ENCODE measurements around the gene GATA6.
"Not testable (repeated sequence)": the region's sequence is repeated elsewhere in the genome, so short reads cannot be mapped to it uniquely, and the experiment has no call there.

The GATA6 gene

DNA sequence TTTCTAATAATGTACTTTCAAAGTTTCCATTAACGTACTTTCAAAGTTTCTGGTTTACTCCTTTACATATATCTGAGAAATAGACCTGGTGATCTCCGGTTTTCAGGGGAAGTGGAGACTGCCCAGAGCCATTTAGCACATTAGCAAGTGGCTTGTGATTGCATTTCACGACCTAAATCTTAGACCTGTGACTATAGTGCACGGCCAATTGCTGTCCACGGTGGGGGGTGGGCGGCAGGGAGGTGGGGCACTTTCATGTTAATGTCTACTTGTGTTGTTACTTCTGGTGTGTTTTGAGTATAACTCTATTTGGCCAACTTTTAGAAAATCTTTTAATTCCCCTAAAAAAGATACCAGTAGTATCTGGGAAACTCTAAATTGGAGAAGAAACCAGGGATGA is 11.3 kb downstream of the GATA6 start:
- no peak for DNase-seq (ENCODE audit: low read depth in 2 of 2)

DNA sequence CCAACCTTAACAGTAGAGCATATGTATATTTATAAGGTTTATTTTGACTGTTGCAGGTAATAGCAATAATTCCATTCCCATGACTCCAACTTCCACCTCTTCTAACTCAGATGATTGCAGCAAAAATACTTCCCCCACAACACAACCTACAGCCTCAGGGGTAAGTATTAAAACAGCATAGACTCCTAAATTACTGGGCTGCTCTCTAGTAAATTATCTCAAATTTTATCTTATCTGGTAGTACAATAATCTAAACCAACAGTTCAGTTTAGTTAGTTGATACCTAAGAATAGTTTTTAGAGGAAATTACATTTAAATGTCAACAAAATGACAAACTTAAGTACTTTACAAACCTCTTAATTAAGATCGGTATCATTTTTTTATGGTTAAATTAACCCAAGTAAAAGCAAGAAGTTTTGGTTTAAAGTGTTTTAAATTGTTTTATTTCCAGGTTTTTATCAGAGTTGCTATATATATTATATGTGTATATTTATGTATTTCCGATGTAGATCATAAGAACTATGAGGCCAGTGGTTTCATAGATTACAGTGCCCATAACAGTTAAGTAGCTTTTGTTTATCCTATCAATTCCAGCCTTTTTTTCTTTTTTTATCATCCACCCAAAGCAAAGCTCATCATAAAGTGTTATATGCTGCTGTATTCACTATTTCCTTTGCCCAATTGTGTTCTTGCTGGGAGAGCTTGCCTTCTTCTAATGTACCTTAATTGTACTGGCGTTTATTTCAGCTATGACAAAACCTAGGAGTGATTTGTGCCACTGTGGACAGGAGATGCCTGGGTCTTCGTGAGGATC is 13.7 kb downstream of the GATA6 start:
- DNase-seq (ENCODE audit: low read depth in 2 of 2): no peak

DNA sequence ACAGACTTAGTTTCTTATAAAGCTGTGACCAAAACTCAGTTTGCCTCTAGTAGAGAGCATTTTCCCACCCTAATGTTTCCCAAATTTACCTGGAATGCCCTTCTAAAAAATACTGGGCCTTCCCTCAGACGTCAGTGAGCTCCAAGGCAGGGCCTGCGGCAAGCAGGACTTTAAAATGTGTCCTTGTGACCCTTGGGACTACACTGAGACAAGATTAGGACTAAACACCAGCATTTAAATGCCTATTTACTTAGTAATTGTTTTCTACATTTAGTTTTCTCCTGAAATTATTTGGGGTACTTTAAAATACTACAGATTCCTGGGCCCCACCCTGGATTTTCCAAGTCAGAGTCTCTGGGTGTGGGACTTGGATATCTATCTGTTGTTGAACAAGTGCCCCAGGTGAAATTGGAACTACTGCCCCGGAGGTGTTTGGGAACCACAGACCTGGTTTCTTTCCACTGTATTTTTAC is 14.3 kb downstream of the GATA6 start:
- DNase-seq (ENCODE audit: low read depth in 2 of 2): no peak

DNA sequence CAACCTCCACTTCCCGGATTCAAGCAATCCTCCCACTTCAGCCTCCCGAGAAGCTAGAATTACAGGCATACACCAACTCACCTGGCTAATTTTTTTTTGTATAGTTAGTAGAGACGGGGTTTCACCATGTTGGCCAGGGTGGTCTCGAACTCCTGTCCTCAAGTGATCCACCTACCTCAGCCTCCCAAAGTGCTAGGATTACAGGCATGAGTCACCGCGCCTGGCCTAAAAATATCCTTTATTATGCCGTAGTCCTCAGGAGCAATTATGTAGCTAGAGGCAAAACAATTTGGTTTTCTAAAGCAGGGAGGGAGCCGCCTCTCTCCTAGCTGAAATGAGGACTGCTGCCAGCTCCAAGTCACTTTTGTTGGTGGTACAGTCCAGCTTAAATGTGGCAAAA is 15.2 kb downstream of the GATA6 start:
- DNase-seq (ENCODE audit: low read depth in 2 of 2): not testable (repeated sequence)

DNA sequence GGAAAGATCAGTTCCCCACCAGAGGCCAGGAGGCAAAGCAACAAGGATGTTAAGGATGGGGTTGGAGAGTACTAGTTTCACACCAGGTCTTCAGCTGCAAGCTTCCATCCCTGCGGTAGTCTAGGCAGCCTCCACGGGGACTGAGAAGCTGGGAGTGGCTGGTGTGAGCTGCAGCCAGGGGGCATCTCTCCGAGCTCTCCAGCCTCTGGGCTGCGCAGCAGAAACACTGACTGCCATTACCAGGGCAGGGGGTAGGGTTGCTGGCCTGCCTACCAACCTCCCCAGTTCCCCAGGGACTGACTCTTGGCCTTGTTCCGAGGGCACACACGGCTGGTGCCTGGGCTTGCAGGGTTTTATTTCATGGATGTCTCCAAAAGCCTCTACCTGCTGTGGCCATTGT is 15.9 kb downstream of the GATA6 start:
- no peak for DNase-seq (ENCODE audit: low read depth in 2 of 2)

DNA sequence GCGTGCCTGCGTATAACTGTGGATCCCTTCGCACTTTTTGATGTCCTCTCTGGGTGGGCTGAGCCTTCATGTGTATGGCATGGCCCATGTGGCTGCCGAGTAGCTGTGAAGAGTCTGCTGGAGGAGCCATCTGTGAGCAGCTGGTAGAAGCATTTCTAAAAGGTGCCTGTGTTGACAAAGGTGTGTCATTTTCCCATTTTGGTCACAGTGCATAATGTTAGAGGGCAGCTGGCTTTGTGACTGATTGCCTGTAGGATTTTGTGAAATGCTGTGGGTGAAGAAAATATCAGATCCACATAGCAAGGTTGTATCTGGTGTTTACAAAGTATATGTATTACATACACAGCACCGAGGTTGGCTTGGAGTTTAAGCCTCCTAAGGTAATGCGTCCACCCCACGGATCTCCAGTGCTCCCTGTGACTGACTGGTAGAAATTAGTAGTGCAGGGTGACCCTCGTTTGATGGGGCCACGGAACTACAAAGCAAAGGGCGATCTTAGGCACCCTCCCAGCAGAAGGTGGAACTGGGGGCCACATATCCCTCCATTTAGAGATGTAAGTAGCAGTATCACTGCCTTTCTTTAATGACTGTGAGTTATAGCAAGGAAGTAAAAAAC is 16.5 kb downstream of the GATA6 start:
- no peak for DNase-seq (ENCODE audit: low read depth in 2 of 2)

DNA sequence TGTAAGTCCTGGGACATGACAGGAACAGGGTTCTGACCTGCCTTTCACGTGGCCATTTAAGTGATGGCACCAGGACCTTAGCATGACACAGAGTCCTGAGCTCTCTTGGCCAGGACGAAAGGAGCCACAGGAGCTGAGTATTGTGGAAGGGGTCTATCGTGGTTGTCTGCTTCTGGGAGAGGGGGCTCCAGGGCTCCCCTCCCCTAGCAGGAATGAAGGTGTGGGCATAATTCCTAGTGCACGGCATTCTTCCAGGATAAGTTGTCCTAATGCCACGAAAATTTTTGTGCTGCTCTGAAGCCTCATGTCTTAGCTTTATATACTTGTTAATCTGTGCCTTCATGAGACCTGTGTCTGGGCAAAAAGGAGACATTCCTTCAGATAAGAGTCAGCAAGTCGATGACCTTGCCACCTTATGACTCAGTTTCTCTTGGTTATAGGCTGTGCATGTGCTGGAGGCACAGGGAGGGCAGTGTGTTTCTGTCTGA is 17.1 kb downstream of the GATA6 start:
- DNase-seq (ENCODE audit: low read depth in 2 of 2): no peak

DNA sequence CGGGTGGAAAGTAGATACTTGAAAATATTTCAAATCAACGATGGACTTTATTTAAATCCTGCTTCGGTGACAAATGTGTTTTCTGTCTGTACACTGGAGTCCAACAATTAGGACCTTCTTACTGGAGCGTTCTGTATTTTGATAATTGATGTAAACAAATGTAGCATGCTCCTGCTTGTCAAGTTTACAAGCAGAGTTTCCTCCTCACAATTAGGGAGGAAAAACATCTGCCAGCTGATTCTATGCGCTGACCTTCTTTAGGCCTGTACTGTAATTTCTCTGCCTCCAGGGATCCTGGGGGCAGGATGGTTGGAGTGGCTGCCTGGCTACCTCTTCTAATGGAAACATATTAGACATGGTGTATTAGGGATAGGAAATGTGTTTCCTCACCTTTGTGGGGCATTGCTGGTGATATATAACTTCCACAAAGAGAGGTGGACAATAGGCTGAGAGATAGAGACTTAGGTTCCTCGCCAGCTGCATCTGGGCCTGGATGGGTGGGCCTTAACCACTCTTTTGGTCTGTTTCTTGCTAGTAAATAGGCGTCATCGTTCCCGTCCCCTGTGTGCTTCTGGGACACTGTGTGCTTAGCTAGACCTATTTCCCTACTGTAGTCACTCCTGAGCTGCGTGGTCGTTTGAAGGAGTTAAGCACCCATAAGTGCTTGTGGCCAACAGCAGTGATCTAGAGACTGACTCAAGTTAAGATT is 19.3 kb downstream of the GATA6 start:
- DNase-seq (ENCODE audit: low read depth in 2 of 2): no peak

DNA sequence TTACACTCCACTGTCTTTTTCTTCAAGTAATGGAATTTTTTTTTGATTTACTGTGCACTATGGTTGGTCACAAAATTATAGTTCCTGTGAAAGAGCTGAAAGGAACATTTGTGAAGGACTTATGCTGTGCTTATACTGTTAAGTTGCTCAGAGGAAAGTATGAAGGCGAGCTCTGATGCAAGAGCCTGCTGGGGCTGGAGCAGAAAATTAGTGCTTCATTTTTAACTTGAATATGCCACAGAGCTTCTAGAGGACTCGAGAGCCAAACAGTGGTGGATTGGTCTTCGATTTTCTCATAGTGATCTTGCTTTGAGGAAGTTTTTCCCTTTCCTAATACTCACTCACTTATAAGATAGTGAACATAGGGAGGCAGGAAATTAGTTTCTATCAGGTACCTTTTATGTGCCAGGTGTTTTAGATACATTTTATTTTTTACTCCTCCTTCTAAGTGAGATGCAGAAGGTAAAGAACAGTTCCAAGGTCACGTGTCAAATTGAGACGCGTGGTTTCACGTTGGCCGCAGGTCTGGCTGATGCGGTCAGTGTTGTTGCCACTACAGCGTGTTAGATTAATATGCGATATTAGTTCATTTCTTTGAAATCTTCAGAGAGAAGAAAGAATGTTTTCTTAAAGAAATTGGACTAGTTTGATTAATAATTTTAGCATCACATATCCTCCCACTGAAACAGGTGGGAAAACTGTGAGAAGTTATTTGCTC is 20.2 kb downstream of the GATA6 start:
- DNase-seq (ENCODE audit: low read depth in 2 of 2): no peak

DNA sequence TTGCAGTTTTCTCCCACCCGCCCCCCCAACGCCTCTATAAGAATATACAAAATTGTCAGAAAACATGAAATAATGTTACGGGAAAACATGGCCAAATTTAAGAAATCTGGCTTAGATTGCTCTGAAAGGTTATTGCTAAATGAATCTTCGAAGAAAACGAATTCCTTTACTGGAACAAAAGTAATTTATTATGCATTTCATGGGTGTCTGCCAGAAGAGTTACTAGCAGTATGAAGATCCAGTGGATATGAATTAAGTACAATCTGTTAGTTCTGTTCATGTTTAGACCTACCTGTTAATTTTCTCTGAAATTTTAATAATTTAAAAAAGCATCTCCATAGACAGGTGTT is 21.9 kb downstream of the GATA6 start:
- no peak for DNase-seq (ENCODE audit: low read depth in 2 of 2)

DNA sequence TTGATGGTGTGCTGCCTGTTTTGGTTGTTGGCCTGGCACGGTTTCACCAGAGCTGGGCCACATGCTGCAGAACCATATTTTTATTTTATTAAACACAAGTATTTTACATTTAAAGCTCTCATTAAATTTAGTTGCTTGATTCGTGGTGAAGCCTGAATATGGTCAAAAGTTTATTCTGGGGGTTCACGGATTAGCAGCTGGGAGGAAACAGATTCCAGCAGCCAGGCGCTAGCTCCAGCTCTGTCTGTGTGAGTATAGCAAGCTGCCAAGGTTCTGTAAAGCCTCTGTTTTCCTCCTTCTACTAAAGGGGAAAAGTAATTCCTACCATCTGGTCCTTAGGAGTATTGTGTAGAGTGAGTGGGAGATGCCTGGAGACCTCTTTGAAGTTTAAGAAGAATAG is 22.5 kb downstream of the GATA6 start:
- no peak for DNase-seq (ENCODE audit: low read depth in 2 of 2)

DNA sequence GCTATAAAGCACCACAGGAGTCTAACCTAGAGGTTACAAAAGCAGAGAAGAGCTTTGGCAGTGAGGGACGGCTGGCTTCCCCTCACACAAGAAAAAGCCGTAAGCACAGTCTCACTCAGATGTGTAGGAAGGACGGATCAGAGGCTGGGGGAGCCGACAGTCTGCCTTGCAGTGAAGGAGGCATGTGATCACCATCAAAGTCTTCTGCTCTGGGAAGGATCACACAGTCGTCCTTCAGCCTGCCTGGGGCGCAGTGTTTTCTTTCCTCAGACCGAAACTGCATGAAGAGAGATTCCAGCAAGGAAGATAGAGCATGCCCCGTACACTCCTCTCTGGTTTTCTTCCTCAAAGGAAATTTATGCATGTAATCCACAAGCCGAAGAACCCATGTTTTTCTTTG is 24.1 kb downstream of the GATA6 start:
- DNase-seq (ENCODE audit: low read depth in 2 of 2): no peak

DNA sequence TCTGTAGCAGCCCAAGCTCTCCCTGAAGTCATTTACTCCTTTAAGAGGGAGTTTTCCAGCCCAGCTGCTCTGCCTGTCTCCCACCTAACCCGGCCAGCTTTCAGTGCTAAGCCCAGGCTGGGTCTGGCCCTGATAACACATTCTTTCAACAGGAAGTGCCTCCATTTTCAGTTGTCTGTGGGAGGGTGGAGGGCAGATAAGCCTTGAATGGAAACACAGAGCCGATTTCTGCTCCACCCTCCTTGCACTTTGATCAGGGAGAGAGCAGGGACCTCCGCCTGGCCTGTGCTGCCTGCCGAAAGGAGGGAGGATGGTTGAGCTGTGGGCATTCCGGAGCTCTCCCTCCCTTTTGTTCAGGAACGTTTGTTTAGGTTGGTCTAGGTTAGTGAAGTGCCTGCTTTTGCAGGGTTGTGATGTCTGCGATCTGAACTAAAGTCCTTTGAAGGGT is 24.8 kb downstream of the GATA6 start:
- no peak for DNase-seq (ENCODE audit: low read depth in 2 of 2)

DNA sequence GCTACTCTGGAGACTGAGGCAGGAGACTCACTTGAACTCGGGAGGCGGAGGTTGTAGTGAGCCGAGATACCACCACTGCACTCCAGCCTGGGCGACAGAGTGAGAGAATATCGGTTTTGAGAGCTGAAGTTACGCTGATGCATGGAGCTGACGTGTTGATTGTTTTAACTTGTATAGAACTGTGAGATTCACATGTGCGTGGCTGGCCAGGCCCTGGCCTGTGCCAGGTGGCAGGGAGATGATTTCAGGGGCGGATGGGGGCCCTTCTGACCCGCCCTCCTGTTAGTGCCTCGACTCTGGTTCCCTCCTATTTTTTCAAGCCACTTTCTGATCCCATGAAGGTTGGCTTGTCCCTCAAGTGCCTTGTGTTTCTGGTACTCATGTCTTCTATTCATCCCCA is 25.7 kb downstream of the GATA6 start:
- no peak for DNase-seq (ENCODE audit: low read depth in 2 of 2)

DNA sequence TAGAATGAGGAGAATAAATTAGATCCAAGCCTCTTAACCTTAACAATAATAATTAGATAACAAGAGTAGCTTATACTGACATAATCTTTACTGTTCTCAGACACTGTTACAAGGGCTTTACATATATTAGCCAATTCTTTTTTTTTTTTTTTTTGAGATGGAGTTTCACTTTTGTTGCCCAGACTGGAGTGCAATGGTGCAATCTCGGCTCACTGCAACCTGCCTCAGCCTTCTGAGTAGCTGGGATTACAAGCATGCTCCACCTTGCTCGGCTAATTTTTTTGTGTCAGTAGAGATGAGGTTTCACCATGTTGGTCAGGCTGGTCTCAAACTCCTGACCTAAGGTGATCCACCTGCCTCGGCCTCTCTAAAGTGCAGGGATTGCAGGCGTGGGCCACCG is 27.6 kb downstream of the GATA6 start:
- not testable (repeated sequence) for DNase-seq (ENCODE audit: low read depth in 2 of 2)

DNA sequence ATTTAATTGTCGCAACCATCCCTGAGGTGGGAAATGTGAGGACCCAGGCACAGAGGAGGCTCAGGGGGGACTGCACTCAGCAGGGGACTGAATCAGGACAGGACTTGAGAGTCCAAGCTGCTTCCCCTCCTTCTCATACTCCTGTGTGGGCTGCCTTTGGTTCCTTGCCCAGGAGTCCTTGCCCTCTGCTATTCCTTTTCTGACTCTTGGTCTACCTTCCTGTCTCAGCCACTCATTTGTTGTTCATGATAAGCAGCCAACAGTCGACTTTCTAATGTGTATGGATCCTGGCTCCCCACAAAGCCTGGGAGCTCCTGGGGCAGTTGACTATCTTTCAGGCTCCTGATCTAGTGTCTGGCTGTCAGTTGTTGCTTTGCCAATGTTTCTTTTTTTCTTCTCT is 28.3 kb downstream of the GATA6 start:
- DNase-seq (ENCODE audit: low read depth in 2 of 2): no peak

DNA sequence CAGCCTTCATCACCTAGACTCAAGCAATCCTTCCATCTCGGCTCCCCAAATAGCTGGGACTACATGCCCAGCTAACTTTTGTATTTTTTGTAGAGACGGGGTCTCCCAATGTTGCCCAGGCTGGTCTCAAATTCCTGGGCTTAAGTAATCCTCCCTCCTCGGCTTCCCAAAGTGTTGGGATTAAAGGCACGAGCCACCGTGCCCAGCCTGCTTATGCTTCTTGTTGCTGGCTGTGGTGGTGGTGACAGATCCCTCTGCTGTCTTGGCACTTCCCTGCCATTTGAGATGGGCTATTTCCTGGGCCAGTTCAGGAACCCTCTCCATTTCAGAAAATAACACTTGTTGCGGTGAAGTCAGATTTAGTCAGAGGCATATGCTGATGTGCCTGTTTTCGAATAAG is 28.8 kb downstream of the GATA6 start:
- DNase-seq (ENCODE audit: low read depth in 2 of 2): no peak

DNA sequence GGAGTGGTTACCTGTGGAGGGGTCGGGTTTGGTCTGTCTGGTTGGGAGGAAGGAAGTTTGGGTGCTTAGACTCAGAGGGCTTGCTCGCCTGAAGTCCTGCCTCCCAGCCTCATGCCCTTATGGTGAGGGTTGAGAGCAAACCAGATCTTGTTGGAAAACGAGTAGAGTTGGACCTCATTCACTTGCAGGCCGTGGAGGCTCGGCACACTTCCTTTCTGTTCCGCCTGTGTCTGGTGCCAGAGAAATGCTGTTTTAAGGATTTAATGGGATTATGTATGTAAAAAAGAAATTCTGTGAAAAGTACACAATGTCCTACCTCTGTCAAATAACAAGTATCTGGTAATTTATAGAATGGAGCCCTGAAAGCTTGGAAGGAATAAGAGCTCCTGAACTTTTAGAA is 29.6 kb downstream of the GATA6 start:
- no peak for DNase-seq (ENCODE audit: low read depth in 2 of 2)

DNA sequence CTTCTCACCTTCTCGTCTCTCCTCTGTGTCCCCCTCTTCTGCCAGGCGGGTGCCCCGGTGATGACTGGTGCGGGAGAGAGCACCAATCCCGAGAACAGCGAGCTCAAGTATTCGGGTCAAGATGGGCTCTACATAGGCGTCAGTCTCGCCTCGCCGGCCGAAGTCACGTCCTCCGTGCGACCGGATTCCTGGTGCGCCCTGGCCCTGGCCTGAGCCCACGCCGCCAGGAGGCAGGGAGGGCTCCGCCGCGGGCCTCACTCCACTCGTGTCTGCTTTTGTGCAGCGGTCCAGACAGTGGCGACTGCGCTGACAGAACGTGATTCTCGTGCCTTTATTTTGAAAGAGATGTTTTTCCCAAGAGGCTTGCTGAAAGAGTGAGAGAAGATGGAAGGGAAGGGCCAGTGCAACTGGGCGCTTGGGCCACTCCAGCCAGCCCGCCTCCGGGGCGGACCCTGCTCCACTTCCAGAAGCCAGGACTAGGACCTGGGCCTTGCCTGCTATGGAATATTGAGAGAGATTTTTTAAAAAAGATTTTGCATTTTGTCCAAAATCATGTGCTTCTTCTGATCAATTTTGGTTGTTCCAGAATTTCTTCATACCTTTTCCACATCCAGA is 31.3 kb downstream of the GATA6 start:
- DNase-seq (ENCODE audit: low read depth in 2 of 2): no peak

DNA sequence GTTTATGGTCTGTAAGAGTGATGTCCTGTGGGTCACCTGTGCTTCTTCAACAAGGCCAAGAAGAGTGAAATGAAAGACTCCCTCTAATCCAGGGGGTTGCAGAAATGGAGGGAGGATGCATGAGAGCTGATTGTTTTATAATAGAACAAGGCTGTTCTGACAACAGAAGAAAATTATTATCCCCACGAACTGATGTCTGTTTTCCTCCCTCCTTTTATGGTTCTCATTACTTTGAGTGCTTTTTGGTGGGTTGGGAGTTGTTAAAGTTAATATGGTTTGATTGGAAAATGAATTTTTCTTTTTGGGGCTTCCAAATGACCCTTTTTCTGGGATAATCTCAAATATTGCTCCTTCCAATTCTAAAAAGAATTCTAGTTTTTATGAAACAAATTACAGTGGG is 33.6 kb downstream of the GATA6 start:
- DNase-seq (ENCODE audit: low read depth in 2 of 2): no peak

DNA sequence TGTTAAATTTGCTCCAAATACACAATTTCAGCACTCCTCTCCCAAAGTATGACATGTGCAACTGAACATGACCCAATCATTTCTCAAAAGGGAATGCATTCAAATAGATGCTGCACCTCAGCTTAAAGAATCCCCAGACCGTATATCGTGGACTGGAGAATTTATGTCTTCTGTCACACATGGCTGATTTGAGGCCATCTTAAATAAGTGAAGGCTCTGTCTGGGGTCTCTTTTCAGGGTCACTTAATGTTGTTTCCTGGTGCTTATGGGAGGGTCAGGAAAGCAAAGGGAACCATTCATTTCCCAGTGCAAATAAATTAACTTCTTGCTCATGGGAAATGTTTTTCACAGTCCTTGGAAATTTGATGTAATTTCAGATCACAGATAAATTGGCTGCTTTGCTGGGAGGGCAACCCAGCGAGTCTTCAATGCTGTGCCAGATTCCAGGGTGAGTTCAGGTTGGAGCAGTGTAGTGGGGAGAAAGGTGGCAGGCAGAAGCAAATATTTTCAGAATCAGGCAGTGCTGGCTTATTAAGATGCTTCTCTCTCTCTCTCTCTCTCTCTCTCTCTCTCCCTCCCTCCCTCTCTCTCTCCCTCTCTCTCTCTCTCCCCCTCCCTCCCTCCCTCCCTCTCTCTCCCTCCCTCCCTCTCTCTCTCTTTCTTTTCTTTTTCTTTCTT is 34.3 kb downstream of the GATA6 start:
- no peak for DNase-seq (ENCODE audit: low read depth in 2 of 2)
